NT2/D1 (cell line): ENCODE measurements around the gene DDB1.

ENCODE experiments used
- DNase-seq: peaks from one replicate; pipeline ENCODE4 v3.0.0-alpha.2; 2011; ENCODE audit warnings: low read depth, low spot score
- H3K27me3 ChIP-seq: 2 replicates; pipeline ENCODE4 v1.6.0; 2011; ENCODE audit warnings: mild to moderate bottlenecking; ENCODE audit not compliant: insufficient read length, insufficient read depth
- H3K36me3 ChIP-seq: 2 replicates; pipeline ENCODE4 v1.6.1; 2011; ENCODE audit warnings: mild to moderate bottlenecking, low read length, mixed read lengths; ENCODE audit not compliant: insufficient read depth, insufficient read length
- H3K4me1 ChIP-seq: 2 replicates; pipeline ENCODE4 v1.5.1; 2011; ENCODE audit not compliant: insufficient read depth, insufficient read length
- H3K4me3 ChIP-seq: 2 replicates; pipeline ENCODE4 v1.5.1; 2011; ENCODE audit warnings: low read depth; ENCODE audit not compliant: insufficient read length
- H3K9ac ChIP-seq: 2 replicates; pipeline ENCODE4 v1.6.0; 2011; ENCODE audit warnings: low read depth; ENCODE audit not compliant: insufficient read length
- H3K9me3 ChIP-seq: 2 replicates; pipeline ENCODE4 v1.5.1; 2011; ENCODE audit warnings: mild to moderate bottlenecking, low read length; ENCODE audit not compliant: insufficient read depth
- SUZ12 ChIP-seq: IDR thresholded peaks from 2 replicates; pipeline ENCODE4 v1.6.1; 2011; ENCODE audit not compliant: insufficient read length, insufficient read depth; ENCODE audit errors: extremely low read depth
- YY1 ChIP-seq: IDR thresholded peaks from 2 replicates; pipeline ENCODE4 v1.6.1; 2011; ENCODE audit not compliant: insufficient read length, insufficient read depth
- ZNF274 ChIP-seq: IDR thresholded peaks from 2 replicates; pipeline ENCODE4 v1.6.1; 2011; ENCODE audit warnings: mild to moderate bottlenecking, low read depth, low read length

The DDB1 gene

DNA sequence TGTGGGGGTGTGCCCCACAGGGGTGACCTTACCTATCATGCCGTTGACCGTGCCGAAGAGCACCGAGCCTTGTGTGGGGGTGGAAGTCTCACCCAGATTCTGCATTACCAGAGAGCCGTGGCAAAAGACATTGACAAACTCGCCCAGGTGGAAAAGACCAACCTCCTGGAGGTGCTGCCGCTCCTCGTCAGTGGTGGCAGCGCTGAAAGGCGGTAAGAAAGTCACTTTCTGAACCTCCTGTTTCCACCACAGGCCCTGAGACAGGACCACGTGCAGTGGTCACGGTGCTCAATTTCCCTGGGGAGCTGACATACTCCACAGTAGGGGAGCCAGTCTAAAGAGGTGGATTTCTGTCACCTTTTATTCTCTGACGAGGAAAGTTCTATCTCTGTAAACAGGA is 30.4 kb downstream of the DDB1 start:
- Histone ChIP-seq H3K9ac (no peak overlapping the region), H3K36me3 (peaks cover 86% of the 10 kb centered on the region), H3K4me1 (no peaks in the 10 kb centered on the region), H3K9me3 (no peaks in the 10 kb centered on the region), H3K27me3 (no peaks in the 10 kb centered on the region), H3K4me3 (no peak overlapping the region)
- DNase-seq = no peak
- TF ChIP-seq YY1 (no peak), SUZ12 (no peak), ZNF274 (no peak)

DNA sequence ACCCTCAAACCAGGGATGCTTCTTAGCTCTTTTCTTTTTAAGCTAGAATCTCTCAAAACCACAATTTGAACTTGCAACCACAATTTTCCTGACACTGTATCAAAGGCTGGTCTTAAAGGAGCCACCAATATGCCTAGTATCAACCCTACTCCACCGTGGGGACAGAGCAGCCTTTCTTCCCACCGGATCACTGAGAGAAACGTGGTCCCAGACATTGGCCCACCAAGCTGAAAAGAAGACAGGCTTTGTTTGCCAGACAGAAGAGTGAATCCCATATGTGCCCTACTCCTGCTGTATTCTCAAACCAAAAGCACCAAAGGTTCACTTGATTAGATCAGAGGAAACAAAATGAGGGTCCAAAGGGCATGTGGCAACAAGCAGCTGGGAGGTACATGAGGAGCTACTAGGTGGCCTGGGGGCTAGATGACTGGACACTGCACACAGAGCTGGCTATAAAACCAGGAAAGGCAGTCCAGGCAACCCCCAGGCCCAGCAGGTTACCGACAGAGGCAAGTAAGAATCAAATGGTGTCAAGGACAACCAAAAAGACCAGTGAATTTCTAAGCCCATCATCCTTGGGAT is 34.2 kb downstream of the DDB1 start:
- Histone ChIP-seq H3K4me3 (no peak overlapping the region), H3K9me3 (no peaks in the 10 kb centered on the region), H3K9ac (no peak overlapping the region), H3K4me1 (peaks cover 7% of the 10 kb centered on the region), H3K27me3 (peaks cover 8% of the 10 kb centered on the region), H3K36me3 (peaks cover 55% of the 10 kb centered on the region)
- TF ChIP-seq ZNF274 (no peak), YY1 (no peak), SUZ12 (no peak)
- DNase-seq = no peak

DNA sequence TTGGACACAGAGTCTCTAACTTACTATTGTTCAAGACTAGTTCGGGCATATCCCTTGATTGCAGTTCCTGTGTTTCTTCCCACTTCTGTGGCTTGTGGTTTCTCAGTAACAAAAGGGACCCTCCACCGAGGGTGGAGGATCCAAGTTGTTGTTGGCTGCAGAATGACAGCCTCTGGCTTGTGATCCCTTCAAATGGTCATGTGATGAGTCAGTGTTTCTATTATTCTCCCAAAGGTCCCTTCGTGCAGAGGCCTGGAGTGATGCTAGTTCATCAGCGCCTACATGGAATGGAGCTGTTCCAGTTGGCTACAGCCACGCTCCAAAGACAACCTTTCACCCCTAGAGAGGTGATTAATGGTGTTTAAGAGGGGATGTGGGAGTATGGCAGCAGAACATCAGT is 35.2 kb downstream of the DDB1 start:
- peaks cover 45% of the 10 kb centered on the region for H3K36me3 ChIP-seq
- DNase-seq = no peak
- no peaks in the 10 kb centered on the region for H3K9me3 ChIP-seq

DNA sequence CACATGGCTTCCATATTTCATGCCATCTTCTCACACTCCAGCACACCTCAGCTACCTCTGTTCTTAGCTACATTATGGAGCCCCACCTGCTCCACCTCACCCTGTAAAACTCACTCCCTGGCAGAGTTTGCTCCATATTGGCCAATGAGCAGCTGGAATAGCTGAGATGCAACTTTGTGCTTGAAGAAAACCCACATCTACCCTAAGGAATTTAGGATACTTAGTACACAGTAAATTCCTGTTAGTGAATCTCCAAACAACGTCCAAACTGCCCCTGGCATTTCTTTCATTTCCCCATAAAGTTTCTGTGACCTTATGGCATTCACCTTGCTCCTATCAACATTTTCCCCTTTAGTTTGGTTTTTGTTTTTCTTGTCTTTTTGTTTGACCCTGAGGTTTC is 35.6 kb downstream of the DDB1 start:
- H3K4me3 ChIP-seq = no peak overlapping the region
- TF ChIP-seq ZNF274 (no peak), YY1 (no peak), SUZ12 (no peak)
- DNase-seq = no peak
- H3K36me3 ChIP-seq = peaks cover 41% of the 10 kb centered on the region
- no peaks in the 10 kb centered on the region for H3K9me3 ChIP-seq
- H3K4me1 ChIP-seq = peaks cover 7% of the 10 kb centered on the region
- no peak overlapping the region for H3K9ac ChIP-seq
- H3K27me3 ChIP-seq = peaks cover 13% of the 10 kb centered on the region

More for the DNA sequence above, 35.2 kb downstream of the DDB1 start:
- Histone ChIP-seq H3K9ac (no peak overlapping the region), H3K4me1 (peaks cover 7% of the 10 kb centered on the region), H3K27me3 (peaks cover 13% of the 10 kb centered on the region), H3K4me3 (no peak overlapping the region)
- no peak for TF ChIP-seq SUZ12
- TF ChIP-seq YY1 = no peak
- no peak for TF ChIP-seq ZNF274

DNA sequence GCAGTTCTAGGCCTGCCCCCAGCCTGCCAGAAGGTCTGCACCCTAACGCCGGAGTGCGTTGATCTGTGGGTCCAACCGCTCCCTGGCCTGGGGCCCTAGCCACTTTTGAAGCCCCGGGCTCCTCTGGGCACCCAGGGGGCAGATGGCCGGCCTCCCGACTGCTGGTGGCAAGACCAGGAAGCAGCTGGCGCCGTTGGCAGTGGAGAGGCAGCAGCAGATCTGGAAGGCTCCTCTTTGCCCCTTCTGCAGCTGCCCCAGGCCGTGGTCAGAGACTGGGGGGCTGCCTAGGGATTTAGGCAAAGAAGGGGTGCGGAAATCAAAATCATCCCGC is 37.3 kb downstream of the DDB1 start:
- H3K36me3 ChIP-seq = peaks cover 30% of the 10 kb centered on the region
- peaks cover 12% of the 10 kb centered on the region for H3K4me1 ChIP-seq
- H3K27me3 ChIP-seq = peaks cover 13% of the 10 kb centered on the region
- H3K9ac ChIP-seq = peak overlapping the region; percentile 88
- no peaks in the 10 kb centered on the region for H3K9me3 ChIP-seq
- peak overlapping the region; percentile 74 for H3K4me3 ChIP-seq
- no peak for DNase-seq
- no peak for TF ChIP-seq ZNF274
- TF ChIP-seq SUZ12 = no peak
- no peak for TF ChIP-seq YY1

DNA sequence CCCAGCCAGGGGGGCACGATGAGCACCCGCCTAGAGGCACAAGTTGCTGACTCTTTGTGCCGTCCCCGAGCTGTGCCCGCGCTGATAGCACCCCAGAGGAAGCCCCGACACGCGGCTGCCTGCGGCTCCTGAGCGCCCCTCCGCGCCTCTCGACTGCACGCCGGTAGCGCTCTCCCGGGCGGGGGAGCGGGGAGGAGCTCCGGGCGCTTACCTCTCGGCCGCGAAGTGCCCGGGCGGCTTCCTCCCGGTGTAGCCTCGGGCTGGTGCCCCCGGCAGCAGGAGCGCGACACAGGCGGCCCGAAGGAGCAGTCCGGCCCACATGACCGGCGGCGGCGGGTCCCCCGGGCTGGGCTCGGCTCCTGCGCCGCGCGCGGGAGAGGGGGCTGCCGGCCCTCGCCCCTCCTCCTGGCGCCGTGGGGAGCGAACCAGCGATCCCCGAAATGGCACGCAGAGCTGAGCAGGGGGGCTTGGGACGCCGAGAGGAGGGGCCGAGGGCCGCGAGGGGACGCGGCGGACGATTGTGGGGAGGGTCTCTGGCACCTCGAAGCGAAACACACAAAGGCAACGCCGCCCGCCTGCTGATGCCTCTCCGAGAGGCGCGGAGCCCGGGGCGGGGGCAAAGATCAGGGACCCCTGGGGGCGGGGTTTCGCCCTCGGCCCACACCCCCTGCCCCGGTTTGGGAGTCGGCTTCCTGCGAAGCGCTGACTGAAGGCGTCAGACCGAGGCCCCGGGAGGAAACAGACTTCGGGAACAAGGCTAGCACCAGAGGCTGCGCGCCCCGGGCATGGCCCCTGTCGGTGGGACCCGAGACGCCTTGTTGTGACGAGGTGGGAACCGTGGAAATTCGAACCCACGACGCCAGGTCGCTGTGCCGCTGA is 37.9 kb downstream of the DDB1 start, which contains the start of gene VWCE:
TSS of gene VWCE (minus strand) at position 600 of the 879 bp plus-strand sequence. CDS start at position 321, 279 bp downstream.
- Histone ChIP-seq H3K9ac (peak within 1 kb of the TSS; percentile 88), H3K27me3 (peaks cover 13% of the 10 kb centered on the region), H3K4me3 (peak within 1 kb of the TSS; percentile 74), H3K9me3 (no peaks in the 10 kb centered on the region), H3K4me1 (peaks cover 12% of the 10 kb centered on the region), H3K36me3 (peaks cover 25% of the 10 kb centered on the region)
- DNase-seq = peak; percentile 66
- TF ChIP-seq YY1 (no peak), SUZ12 (no peak), ZNF274 (no peak)

DNA sequence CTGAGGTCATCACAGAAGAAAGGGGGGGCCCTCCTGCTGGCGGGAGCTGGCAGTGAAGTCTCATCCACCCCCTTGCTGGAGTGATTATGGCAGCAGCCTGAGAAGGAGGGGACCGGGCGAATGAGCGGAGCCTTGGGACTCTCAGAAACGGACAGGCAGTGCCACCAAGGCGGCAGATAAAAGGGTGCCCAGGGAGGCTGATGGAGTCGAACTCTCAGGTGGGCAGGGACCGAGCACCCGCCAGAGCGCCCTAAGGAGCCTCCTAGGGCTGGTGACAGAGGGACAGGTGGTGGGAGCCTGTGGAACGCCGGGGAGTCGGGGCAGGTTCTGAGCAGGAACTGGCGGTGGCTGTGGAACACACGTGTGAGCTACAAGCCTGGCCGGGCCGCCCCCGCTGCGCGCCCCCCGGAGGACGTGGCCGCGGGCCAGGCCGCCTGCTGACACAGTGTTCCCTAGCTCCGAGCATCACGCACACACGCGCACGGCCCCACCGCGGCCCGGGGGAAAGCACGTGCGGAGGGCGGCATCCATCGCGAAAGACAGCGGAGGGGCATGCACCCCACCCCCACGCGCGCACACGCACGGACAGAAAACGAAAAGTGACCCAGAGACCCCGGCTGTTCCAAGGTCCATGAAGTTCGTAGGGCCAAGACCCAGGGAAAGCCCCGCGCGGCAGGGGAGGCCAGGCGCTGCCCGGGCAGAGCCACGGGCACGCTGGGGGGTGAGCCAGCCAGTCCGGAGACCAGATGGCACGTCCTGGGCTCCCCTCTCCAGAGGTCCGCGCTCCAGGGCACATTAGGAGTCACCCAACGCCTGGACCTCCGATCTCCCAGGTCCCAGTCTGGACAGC is 38.8 kb downstream of the DDB1 start:
- peak overlapping the region; percentile 74 for H3K4me3 ChIP-seq
- DNase-seq = no peak

More for the DNA sequence above, 38.8 kb downstream of the DDB1 start:
- Histone ChIP-seq H3K9ac (peak overlapping the region; percentile 88), H3K36me3 (peaks cover 18% of the 10 kb centered on the region), H3K9me3 (no peaks in the 10 kb centered on the region), H3K4me1 (peaks cover 12% of the 10 kb centered on the region), H3K27me3 (peaks cover 13% of the 10 kb centered on the region)
- TF ChIP-seq SUZ12 (no peak), YY1 (no peak), ZNF274 (no peak)
